Fibroblast of skin of abdomen (primary cell): ENCODE results near the gene ALDH8A1.
"Not testable (repeated sequence)": the region's sequence is repeated elsewhere in the genome, so short reads cannot be mapped to it uniquely, and the experiment has no call there.

Experiments used
- DNase-seq: peaks from one replicate; pipeline ENCODE4 v3.0.0-alpha.2; 2013

The ALDH8A1 gene

DNA sequence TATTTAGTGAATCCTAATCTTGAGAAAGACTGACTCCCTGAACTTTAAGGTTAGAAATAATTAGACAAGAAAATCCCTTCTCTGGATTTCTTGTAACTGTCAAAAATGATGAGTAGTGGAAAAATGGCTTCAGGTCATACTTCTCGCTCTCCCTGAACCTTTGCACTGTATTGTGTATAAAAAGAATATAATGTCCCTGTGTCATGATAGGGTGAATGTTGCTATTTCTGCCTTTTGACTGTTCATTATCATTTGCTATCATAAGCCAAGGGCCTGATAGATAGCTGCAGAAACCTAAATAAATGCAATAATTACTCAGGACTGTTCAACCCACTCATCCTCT is 39.3 kb downstream of the ALDH8A1 start:
- DNase-seq = no peak

DNA sequence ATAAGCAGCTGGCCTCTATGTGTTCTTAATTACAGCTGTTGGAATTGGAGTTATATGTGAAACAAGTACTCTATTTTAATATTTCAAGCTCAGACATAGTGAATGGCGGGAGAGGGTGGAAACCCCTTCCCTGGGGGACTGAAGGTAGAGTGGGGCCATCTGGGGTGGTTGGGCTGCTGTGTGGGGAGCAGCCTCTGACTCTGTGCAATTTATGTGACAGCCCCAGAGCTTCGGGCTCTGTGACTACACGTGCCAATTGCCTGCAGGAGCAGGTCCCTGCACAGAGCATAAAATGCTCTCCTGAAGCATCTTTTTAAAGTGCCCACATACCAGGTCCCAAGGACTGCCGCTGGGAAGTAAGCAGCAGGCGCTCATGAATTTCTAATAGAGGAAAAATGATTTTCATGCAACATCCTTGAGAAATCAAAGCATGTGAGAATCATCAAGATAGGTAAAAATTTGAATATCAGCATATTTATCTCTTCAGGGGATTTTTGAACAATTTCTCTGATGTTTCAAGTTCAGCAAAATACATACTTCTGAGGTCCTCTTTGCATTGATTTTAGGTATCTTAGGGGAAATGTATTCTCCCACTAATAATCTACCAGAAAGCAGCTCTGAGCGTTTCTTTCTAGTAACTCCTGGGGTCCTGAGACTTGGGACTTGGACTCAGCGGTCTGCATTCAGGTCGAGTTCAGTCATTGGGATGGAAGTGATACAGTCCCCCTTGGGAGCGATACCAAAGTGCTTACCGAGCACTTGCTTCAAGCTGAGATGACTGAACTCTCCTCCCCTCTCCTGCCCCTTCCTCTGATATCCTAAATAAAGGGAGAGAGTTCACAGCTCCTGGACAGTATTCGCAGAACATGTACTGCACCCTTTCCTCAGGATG is 40.0 kb downstream of the ALDH8A1 start:
- no peak for DNase-seq

DNA sequence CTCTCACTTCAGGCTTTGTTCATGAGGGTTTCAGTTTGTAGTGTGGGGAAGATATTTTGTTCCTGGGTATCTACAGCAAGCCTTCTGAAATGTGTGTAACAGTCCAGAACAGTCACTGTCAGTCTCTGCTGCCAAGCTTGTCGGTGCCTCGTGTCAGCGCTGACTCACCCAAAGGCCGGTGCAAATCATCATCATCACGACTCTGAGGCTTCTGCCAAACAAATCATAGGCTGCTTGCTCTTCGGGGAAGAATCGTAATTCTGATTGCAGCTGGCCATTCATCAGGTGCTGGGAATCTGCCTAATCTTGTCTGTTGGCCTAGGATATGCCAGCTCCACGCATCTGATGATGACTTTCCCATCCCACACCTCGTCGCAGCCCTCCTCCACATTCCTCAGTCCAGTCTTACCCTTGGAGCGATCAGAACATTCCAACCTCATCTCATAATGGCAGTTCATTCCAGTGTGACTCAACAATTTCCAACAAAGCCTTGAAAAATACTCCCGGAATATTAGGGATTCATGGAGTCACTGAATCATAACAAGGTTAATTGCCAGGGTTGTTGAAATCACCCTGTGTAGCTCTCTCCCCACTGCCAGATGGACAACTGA is 40.9 kb downstream of the ALDH8A1 start:
- peak; percentile 99 for DNase-seq

DNA sequence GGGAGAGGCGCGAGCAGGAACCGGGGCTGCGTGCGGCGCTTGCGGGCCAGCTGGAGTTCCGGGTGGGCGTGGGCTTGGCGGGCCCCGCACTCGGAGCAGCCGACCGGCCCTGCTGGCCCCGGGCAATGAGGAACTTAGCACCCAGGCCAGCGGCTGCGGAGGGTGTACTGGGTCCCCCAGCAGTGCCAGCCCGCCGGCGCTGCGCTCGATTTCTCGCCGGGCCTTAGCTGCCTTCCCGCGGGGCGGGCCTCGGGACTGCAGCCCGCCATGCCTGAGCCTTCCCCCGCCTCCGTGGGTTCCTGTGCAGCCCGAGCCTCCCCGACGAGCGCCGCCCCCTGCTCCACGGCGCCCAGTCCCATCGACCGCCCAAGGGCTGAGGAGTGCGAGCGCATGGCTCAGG is 45.2 kb downstream of the ALDH8A1 start:
- not testable (repeated sequence) for DNase-seq

DNA sequence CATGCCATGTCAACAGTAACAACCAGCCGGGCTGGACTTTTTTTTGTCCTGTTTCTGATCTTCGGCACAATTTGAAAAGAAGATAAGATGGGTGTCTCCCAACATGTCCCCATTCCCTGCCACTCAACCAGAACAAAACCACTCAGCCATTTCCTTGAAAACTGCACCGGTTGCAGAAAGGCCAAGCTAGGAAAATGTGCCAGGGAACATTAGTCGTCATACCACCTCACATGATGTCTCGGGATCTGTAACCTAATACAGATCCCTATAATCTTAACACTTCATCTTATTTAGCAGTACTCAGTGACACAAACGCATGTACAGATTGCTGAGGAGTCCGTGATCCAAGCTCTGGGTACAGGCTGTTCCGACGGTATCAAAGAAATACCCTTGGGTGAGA is 46.5 kb downstream of the ALDH8A1 start:
- no peak for DNase-seq

DNA sequence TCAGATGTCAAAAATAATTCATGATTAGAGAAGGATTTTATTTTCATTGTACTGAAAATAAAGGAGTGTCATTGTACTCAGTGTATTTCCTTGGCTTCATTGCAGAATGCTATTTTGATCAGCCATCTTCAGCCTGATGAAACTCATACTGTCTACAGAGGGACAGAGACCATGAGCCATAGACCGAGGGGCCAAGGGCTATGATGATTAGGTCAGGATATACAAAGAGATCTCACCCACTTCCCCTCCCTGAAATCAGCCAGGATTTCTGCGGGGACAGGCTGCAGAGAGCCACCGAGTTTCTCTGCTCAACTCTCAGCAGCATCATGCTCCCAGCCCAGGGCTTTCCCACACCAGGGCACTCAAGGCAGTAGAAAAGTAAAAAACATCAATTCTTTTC is 47.0 kb downstream of the ALDH8A1 start:
- no peak for DNase-seq

DNA sequence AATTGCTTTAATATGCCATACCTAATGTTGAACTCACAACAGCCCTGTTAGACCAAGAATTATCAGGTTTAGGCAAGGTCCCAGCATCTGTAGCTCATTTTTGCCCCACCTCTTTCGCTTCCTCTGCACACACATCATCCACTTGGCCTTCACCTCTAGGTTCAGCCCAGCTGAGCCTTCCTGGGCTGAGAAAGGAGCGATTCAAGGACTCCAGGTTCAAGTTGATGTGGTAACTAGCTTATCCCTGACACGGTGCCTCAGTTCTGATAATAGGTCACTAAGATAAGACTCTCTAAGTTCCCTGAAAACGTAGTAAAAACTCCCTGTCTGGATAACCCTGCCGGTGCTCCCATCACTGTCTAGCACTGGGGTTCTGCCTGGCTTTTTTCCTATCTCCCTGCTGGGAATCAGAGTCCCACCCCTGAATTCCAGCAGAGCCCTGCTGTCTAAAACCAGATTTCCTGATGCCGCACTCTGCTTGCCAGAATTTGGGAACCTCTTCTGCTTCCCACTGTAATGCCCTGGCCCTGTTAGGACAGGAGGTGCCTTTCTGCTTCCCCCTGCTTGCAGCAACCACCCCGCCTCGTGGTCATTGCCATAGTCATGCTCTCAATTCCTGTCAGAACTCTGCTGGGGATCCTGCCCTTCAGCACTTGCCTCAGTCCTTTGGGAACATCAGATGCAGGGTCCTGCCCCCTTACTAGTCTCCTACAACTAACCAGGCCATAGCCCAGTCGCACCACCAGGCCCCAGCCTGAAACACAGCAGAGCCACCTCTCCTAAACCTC is 47.6 kb downstream of the ALDH8A1 start:
- no peak for DNase-seq

DNA sequence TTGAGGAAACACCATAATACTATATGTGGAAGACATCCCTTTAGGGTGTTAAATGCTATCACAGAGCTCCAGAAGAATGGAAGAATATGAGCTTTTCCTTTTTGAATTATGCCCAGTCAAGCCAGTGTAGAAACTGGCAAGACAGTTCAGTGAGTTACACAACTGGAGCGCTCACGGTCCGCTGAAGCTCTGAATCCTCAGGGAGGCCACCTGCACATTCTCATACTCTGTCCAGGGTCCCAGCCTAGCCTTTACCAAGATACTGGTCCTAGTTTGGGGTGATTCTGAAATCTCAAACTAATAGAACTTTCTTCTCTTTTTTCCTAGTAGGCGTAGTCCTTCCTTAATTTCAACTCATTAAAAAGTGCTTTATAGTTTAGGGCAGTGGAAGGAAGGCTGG is 51.3 kb downstream of the ALDH8A1 start:
- no peak for DNase-seq

DNA sequence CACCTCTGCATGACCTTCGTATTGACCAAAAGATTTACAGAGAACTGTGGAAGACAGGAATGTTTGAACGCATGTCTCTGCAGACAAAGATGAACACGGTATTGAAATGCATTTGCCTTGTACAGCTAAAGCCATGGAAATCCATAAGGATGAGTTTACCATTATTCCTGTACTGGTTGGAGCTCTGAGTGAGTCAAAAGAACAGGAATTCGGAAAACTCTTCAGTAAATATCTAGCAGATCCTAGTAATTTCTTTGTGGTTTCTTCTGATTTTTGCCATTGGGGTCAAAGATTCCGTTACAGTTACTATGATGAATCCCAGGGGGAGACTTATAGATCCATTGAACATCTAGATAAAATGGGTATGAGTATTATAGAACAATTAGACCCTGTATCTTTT is 51.7 kb downstream of the ALDH8A1 start:
- peak; percentile 65 for DNase-seq

DNA sequence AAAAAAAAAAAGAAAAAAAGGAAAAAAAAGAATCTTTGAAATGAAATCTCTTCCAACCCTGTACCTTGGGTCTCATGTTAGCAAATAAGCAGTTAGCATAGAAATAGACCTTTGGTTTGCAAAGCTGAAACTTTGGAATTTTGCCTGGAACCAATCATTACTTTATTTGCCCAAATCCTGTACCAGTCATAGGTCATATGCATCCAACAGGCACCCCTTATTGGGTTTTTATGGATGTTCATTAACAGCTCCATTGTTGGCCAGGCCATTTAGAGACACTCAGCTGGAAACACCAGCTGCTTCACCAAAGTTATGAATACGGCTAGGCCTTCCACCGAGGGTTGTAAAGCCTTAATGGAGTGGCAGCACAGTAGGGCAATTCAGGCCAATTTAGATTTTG is 53.0 kb downstream of the ALDH8A1 start:
- no peak for DNase-seq

DNA sequence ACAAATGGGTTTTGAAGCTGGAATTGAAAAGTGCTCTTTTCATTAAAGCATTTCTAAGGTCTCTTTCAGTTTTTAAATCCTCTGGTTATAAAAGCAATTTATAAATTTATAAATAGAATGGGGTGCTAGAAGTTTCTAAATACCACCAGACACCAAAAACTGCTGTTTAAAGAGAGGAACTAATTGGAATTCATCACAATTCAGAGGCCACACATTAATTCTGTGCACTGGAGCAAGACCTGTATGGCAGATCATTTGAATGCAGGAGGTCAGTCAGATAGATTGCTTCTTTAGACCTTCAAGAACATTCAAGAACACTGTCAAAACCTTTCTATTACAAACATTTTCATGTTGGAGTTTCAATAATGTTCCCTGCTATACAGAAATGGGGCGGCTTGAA is 55.1 kb downstream of the ALDH8A1 start:
- DNase-seq = no peak

DNA sequence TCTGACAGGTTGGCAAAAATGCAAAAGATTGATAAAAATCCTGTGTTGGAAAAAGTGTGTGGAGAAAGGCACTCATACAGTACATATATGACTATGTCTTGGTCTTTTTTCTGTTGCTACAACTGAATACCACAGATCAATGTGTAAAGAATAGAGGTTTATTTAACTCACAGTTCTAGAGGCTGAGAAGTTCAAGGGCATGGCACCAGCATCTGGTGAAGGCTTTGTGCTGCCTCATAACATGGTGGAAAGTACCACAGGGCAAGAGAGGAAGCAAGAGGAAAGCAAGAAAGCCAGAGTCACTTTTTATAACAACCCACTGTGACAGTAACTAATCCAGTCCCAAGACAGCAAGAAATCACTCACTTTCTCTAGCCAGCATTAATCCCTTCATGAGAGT is 57.5 kb downstream of the ALDH8A1 start:
- no peak for DNase-seq

DNA sequence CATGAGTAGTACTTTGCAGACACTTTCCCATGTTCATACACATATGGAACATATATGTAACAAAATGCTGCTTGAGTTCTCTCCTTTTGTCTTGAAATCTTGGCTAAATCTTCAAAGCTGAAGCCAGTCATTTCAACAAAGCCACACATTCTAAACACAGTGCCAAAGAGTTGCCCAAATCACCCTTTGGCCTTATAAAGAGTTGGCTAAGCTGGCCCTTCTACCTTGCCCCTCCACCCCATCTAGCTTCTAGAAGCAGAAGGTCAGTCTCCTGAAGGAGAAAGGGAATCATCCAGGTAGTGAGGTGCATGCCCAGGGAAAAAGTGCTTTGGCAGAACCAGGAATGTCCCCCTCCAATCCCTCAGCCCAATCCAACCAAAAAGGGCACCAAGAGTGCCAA is 58.3 kb downstream of the ALDH8A1 start:
- DNase-seq = no peak

DNA sequence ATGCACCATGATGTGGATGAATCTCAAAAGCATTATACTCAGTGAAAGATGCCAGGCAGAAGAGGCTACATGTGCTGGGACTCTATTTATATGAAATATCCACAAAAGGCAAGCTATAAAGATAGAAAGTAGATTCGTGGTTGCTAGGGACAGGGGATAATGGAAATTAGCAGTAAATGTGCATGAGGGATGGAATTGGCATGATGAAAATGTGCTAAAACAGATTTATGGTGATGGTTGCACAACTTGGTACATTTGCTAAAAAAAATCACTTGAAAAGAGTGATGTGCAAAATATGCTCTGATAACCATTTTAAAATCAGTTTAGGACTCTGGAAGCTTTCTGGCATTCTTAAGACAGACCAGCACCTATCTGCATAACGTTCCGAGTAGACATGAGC is 61.6 kb downstream of the ALDH8A1 start:
- peak; percentile 66 for DNase-seq

DNA sequence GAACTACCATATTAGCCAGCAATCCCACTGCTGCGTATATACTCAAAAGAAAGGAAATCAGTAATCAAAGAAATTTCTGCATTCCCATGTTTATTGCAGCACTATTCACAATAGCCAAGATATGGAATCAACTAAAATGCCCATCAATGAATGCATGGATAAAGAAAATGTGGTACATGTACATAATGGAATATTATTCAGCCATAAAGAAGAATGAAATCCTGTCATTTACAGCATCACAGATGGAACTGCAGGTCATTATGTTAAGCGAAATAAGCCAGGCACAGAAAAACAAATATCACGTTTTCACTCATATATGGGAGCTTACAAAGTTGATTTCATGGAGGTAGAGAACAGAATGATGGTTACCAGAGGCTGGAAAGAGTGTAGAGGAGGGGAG is 65.1 kb downstream of the ALDH8A1 start:
- DNase-seq = no peak

DNA sequence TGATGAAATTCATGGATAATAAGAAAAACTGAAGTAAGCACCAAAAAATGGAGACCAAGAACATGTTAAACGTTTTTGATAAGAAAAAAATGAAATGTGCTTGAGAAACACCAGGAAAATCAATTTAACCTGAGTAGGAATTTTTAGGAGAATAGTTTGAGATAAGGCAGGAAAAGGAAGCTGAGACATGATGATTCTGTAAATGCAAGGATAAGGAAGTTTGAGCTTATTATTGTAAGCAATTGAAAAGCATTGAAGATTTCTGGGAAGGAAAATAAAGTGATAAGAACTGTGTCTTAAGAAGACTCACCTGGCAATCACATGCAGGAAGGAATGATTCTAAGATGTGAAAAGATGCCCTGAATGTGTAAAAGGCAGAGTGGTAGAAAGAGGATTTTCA is 66.6 kb downstream of the ALDH8A1 start:
- no peak for DNase-seq

DNA sequence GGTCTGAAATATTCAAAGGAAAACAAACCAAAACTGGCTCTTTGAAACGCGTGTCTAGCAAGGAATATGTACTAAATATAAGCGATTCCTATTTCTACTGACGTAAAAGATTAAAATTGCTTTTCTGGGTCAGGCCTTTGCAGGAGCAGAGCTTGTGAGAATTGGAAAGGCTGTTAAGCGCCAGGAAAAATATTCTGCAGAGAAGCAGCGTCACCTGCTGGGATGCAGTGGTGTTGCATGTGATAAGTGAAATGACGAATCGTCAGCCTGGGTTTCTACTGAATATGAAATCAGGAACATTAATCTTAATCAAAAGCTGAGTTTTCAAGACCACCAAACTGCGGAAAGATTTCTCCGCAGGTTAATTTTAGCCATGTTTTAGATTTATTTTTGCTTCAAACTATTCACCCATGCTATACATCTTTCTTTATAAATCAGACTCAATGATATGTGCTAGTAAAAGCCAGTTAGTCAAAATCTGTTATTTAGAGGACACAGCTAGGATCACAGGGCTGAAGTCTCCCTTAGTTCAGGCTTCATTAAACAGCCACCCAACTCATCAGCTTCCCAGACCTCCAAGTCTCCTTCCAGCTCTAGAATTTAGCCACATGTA is 67.4 kb downstream of the ALDH8A1 start:
- DNase-seq = peak; percentile 75

DNA sequence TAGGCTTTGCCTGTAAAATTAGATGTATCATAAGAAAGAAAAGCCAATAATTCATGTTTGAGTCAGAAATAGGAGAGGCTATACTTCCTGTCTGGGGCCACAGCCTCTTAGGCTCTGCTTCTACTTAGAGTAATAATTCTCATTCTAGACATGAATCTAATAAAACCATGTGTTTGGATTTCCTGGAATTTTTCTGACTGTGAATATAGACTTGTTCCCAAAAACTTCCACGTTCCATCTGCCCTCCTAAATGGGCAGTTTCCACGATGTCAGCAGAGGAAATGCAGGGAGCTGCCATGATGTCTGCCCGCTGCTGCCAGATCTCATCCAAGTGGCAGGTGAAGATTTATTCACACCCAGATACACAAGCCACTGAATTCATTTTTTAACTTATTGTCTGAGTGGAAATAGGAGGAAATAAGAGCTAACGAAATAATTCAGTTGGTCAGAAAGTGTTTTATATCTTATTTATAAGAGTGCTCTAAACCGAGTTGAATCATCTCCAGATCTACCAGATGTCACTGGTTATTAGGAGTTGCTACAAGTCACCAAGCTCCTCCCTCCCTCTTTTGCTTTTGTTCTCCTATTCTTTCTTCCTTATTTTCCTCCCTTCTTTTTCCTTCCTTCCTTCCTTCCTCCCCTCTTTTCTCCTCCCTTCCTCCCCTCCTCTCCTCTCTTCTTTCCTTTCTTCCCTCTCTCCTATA is 69.3 kb downstream of the ALDH8A1 start:
- DNase-seq = peak; percentile 87

DNA sequence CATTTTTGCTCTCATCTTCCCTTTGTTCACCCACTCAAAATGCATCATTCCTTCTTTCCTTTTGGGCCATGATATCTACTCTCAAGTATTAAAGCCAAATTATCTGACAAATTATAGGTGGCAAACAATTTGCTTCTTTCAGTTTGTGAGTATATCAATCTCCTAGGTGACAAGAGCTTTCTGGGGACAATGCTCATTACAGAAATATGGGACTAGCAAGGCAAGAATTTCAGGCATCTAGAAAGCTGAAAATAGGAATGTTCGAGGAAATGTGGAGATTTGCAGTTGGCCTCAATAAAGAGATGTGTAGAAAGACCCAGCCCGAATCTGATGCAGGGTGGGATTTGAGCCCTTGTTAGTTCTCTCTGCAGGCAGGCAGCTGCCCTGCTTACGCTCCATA is 71.8 kb downstream of the ALDH8A1 start:
- peak; percentile 51 for DNase-seq

DNA sequence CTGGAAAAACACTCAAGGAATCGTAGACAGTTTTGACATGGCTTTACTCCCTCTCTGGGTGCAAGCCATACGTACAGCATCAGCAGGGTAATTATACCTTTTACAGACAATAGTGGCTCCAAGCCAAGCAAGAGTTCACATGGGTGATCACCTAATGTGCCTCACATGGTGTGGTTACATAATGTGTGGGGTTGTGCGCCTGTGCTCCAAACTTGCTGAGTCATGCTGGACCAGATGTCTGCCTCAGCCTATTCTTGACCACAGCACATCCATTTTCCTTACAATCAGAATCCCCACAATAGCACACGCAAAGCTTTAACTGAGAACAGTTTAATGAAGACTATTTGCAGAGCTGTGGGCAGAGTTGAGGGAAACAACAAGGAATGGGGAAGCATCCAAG is 74.5 kb downstream of the ALDH8A1 start:
- peak; percentile 74 for DNase-seq

DNA sequence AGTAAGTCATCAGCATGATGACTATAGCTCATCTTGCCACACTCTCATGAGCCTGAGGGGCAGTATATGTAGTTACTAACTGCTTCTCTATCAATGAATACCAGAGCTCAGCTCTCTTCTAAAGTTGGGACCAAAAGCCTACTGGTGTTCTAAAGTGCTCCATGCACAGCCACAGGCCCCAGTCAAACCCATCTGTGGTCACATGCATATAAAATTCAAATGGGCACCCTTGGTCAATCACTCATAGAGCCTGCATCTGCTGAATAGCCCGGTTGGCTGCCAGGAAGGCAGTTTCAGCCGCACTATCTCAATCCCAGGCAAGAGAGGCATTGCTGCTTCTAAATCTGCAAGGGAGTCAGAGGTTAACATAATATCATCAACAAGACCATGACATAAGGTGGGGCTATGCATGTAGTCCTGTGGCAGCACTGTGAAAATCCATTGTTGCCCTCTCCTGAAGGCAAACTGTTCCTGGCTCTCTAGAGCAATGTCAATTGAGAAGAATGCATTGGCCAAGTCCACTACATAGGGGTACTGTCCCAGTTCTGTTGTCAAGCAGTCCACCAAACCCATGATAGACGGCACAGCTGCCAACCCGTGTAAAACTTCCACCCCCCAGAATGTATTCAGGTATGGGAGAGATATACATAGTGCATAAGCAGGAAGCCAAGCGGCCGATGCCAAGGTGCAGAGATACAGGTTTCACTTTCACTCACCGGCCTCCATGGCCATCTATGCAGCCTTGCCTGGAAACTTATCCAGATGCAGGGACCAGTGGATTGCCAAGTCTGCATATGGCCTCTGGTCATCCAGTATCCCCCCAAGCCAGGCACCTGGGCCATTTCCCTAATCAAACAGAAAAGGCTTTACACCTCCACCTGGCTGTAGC is 76.2 kb downstream of the ALDH8A1 start:
- DNase-seq = no peak
